ENCODE measurements around the gene KASH5.

KASH5 gene

DNA sequence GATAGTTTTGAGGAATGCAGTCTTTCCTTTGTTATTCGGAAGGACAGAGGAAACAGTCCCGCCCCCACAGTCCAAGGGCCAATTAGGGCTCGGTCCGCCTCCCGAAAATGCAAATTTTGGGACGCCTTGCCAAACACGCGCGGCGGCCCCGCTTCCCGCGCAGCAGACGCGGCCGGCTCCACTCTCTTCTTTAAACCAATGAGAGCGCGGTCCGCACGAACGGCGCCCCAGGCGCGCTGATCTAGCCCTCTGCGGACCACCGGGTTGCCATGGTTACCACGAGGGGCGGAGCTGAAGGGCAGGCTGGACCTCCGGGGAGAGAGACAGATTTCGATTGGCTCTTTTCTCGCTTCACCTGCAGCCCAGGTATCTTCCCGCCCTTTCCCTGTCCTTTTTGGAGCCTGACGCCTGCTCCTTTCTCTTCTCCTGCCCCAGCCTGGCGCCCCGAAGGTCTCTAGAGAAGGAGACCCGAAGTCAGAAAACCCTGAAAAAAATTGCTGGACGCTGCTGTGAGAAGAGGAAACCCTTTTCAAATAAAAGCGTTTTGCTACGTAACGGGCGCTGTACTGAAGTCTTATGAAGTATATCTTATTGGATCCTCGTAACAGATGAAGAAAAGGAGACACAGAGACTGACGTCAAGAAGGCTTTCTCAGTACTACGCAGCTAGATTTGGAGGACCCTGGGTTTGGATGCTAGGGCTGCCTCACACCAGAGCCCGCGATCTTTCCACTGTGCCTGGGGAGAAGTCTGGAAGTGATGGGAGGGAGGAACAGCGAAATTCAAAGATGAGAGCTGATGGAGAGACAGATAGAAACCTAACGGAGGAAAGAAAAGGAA, 33.2 kb downstream of the KASH5 start:
- no peaks in the 10 kb centered on the region for H3K9me3 Mint-ChIP-seq
- peaks cover 97% of the 10 kb centered on the region for H3K27me3 Mint-ChIP-seq
- ATAC-seq: peak; percentile 17
- H3K27ac Mint-ChIP-seq: no peak overlapping the region
- peaks cover 53% of the 10 kb centered on the region for H3K4me1 Mint-ChIP-seq
- DNase-seq: peak in 1 of 2 donors; percentile 41
- H3K4me3 Mint-ChIP-seq: peak overlapping the region; percentile 66 to 69

- no peak overlapping the region for H3K27ac Mint-ChIP-seq
- peak overlapping the region; percentile 66 to 69 for H3K4me3 Mint-ChIP-seq
- DNase-seq (no peak), ATAC-seq (no peak)
- no peaks in the 10 kb centered on the region for H3K9me3 Mint-ChIP-seq
- H3K27me3 Mint-ChIP-seq: peaks cover 100% of the 10 kb centered on the region
- H3K4me1 Mint-ChIP-seq: peaks cover 59% of the 10 kb centered on the region
Measured at GRCh38 chr19:49421878-49422202, 33.8 kb downstream of the KASH5 start.

GRCh38 chr19:49422407-49423070, 34.5 kb downstream of the KASH5 start:
- Mint-ChIP-seq H3K4me1 (peaks cover 66% of the 10 kb centered on the region), H3K4me3 (peak overlapping the region; percentile 74 to 89), H3K27me3 (peaks cover 100% of the 10 kb centered on the region), H3K27ac (peak overlapping the region in 1 of 2 donors; percentile 5), H3K9me3 (no peaks in the 10 kb centered on the region)
- DNase-seq (peak; percentile 55 to 60), ATAC-seq (peak; percentile 68)

DNA sequence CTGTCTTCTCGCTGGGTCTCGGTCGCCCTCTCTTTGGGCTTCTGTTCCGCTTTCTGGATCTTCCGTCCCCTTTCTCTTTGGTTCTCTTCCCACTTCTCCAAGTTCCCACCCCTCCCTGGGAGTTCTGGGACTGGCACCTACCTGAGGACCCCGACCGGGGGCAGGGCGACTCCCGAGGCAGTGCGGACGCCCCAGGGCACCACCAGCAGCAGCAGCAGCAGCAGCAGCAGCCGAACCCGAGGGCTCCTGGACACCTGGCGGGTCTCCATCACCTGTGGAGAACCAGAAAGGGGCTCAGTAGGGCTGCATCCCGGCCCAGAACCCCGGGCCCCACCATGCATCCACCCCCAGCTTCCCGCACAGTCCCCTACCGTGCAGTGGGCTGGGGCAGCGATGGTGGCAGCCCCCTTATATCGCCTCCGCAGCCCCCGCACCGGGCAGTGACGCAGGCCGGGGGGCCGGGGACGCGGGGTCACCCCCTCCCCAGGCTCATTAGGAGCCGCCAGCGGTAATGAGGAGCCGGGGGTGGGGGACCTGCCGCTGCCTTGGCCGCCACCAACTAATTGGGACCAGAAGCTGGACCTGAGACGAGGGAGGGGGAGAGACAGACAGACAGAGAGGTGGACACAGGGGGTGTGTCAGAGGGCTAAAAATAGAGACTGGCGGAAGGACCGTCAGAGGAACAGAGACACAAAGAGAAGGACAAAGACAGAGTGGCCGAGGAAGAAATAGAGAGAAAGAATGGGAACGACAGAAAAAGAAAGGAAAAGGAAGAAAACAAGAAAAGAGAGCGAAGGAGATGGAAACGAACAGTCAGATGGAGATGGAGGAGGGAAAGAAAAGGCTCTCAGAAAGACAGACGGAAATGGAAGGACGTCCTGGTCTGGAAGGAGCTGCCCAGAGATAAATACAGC, 35.3 kb downstream of the KASH5 start, which contains the start of gene PTH2:
Gene PTH2 (minus strand): TSS at position 371 of the 914 bp plus-strand sequence. CDS start 102 bp downstream, at position 269.
- DNase-seq (no peak), ATAC-seq (peak; percentile 2)
- Mint-ChIP-seq H3K9me3 (no peaks in the 10 kb centered on the region), H3K27ac (peak within 1 kb of the TSS in 1 of 2 donors; percentile 5), H3K4me1 (peaks cover 74% of the 10 kb centered on the region), H3K27me3 (peaks cover 100% of the 10 kb centered on the region), H3K4me3 (peak within 1 kb of the TSS; percentile 74 to 89)

- Mint-ChIP-seq H3K9me3 (no peaks in the 10 kb centered on the region), H3K4me3 (peak overlapping the region; percentile 46 to 59), H3K27ac (peak overlapping the region in 1 of 2 donors; percentile 1), H3K27me3 (peaks cover 100% of the 10 kb centered on the region), H3K4me1 (peaks cover 80% of the 10 kb centered on the region)
- DNase-seq: no peak
- ATAC-seq: peak; percentile 57
Measured at GRCh38 chr19:49423985-49424303, 35.9 kb downstream of the KASH5 start.

- H3K4me3 Mint-ChIP-seq: no peak within 1 kb of the TSS
- ATAC-seq (no peak), DNase-seq (no peak)
- H3K27me3 Mint-ChIP-seq: peaks cover 100% of the 10 kb centered on the region
- H3K27ac Mint-ChIP-seq: no peak within 1 kb of the TSS
- no peaks in the 10 kb centered on the region for H3K9me3 Mint-ChIP-seq
- peaks cover 86% of the 10 kb centered on the region for H3K4me1 Mint-ChIP-seq
Measured at GRCh38 chr19:49425178-49425577, 37.1 kb downstream of the KASH5 start, which contains the start of gene GFY. Gene GFY, plus strand, starts transcription at chr19:49425388. Its CDS starts 1,043 bp downstream, at chr19:49426431.

DNA sequence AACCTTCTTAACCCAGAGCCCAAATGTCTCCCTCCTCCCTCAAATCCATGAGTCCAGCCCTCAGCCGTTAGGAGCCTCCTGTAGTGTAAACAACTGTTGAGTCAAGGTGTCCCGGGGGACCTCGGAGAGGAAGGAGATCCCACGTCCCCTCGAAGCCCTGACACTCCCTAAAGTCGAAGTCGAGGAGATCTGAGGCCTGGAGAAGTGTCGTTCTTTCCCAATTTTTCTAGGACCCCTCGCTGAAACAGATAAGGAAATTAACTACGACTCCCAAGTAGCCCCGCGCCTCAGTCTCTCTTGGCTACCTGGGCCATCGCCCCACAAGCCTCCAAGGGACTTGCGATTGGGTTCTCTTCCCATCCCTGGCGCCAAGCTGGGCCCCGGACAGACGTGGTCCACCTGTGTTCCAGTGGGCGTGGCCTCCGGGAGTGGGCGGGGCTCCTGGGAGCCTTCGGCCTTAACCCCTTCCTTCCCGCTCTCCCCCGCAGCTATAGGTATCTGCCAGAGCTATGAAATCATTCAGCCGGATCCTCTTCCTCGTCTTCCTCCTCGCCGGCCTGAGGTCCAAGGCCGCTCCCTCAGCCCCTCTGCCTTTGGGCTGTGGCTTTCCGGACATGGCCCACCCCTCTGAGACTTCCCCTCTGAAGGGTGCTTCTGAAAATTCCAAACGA, 38.0 kb downstream of the KASH5 start:
- H3K9me3 Mint-ChIP-seq: no peaks in the 10 kb centered on the region
- DNase-seq (peak in 1 of 2 donors; percentile 43), ATAC-seq (no peak)
- no peak overlapping the region for H3K27ac Mint-ChIP-seq
- peaks cover 89% of the 10 kb centered on the region for H3K4me1 Mint-ChIP-seq
- peaks cover 100% of the 10 kb centered on the region for H3K27me3 Mint-ChIP-seq
- H3K4me3 Mint-ChIP-seq: no peak overlapping the region

DNA sequence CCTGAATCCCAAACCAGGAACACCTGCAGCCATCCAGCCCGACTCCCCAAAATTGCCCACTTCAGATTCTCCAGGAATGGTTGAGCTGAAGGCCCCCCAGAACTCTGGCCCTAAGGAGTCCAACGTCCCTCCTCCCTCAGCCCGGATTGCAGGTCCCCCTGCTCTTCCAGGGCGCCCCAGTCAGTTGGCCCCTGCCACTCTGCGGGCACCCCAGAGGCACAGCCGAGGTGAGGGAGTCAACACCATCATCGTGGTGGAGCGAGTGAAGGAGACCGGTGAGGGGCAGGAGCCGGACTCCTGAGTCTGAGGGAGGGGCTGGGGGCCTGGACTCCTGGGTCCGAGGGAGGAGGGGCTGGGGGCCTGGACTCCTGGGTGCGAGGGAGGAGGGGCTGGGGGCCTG, 39.3 kb downstream of the KASH5 start:
- peak overlapping the region in 1 of 2 donors; percentile 32 for H3K4me3 Mint-ChIP-seq

GRCh38 chr19:49427855-49428546, 40.0 kb downstream of the KASH5 start:
- no peaks in the 10 kb centered on the region for H3K9me3 Mint-ChIP-seq
- ATAC-seq (peak; percentile 60), DNase-seq (no peak)
- H3K4me1 Mint-ChIP-seq: peaks cover 82% of the 10 kb centered on the region
- H3K27me3 Mint-ChIP-seq: peaks cover 100% of the 10 kb centered on the region
- no peak overlapping the region for H3K27ac Mint-ChIP-seq
- H3K4me3 Mint-ChIP-seq: peak overlapping the region; percentile 36 to 65

More for the DNA sequence above, 39.3 kb downstream of the KASH5 start:
- Mint-ChIP-seq H3K9me3 (no peaks in the 10 kb centered on the region), H3K27ac (no peak overlapping the region), H3K4me1 (peaks cover 82% of the 10 kb centered on the region), H3K27me3 (peaks cover 100% of the 10 kb centered on the region)
- ATAC-seq (no peak), DNase-seq (no peak)

- DNase-seq (no peak), ATAC-seq (no peak)
- Mint-ChIP-seq H3K27me3 (peaks cover 100% of the 10 kb centered on the region), H3K4me3 (peak overlapping the region; percentile 38 to 65), H3K27ac (no peak overlapping the region), H3K9me3 (no peaks in the 10 kb centered on the region), H3K4me1 (peaks cover 81% of the 10 kb centered on the region)
Measured at GRCh38 chr19:49428547-49429451, 40.8 kb downstream of the KASH5 start.

GRCh38 chr19:49430172-49430677, 42.2 kb downstream of the KASH5 start:
- Mint-ChIP-seq H3K9me3 (no peaks in the 10 kb centered on the region), H3K27ac (no peak overlapping the region), H3K4me3 (no peak overlapping the region), H3K27me3 (peaks cover 100% of the 10 kb centered on the region), H3K4me1 (peaks cover 71% of the 10 kb centered on the region)
- ATAC-seq (no peak), DNase-seq (no peak)

- Mint-ChIP-seq H3K27ac (no peak overlapping the region), H3K27me3 (peaks cover 100% of the 10 kb centered on the region), H3K4me3 (no peak overlapping the region), H3K9me3 (no peaks in the 10 kb centered on the region), H3K4me1 (peaks cover 69% of the 10 kb centered on the region)
- DNase-seq: peak in 1 of 2 donors; percentile 46
- peak; percentile 69 for ATAC-seq
Measured at GRCh38 chr19:49430678-49431329, 42.8 kb downstream of the KASH5 start.

- ATAC-seq (no peak), DNase-seq (no peak)
- Mint-ChIP-seq H3K4me3 (no peak overlapping the region), H3K4me1 (peaks cover 69% of the 10 kb centered on the region), H3K27ac (no peak overlapping the region), H3K9me3 (no peaks in the 10 kb centered on the region), H3K27me3 (peaks cover 100% of the 10 kb centered on the region)
Measured at GRCh38 chr19:49431330-49431749, 43.3 kb downstream of the KASH5 start.

All from stimulated activated naive CD8-positive, alpha-beta T cell treated with anti-CD3 and anti-CD28 coated beads, Interleukin-15, amount 100 ng/mL, for 72 hours (primary cell).